HG02678 (cell line): ENCODE data around the gene OR12D1.

Source experiments
- ATAC-seq: cut with Tn5 transposase; IDR thresholded peaks from one replicate; pipeline ENCODE4 v1.9.1; 2021; ENCODE audit warnings: mild to moderate bottlenecking, moderate library complexity; ENCODE audit not compliant: unreplicated experiment

OR12D1 gene

DNA sequence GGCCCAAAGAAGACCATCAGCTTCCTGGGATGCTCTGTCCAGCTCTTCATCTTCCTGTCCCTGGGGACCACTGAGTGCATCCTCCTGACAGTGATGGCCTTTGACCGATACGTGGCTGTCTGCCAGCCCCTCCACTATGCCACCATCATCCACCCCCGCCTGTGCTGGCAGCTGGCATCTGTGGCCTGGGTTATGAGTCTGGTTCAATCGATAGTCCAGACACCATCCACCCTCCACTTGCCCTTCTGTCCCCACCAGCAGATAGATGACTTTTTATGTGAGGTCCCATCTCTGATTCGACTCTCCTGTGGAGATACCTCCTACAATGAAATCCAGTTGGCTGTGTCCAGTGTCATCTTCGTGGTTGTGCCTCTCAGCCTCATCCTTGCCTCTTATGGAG, 47.3 kb downstream of the OR12D1 start:
- no peak for ATAC-seq

DNA sequence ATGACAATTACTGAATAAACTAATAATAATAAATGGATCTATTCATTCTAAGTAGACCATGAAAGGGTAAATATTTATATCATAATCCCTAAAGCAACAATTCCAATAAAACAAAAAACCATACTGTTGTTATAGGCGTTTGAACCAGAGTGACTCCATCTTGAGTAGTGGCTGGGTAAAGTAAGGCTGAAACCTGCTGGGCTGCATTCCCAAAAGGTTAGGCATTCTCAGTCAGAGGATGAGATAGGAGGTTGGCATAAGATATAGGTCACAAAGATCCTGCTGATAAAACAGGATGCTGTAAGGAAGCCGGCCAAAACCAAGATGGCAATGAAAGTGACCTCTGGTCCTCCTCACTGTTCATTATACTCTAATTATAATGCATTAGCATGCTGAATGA, 50.6 kb downstream of the OR12D1 start:
- no peak for ATAC-seq

DNA sequence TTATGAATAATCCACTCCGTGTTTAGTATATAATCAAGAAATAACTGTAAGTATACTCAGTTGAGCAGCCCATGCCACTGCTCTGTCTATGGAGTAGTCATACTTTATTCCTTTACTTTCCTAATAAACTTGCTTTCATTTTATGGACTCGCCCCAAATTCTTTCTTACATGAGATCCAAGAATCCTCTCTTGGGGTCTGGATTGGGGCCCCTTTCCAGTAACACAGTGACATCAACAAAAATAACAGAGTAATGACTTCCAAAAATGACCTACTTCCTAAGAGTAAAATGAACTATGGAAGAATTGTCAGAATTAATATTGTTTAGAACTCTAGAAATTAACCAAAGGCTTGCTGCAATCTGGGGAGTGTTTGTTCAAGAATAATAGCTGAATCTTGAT, 51.1 kb downstream of the OR12D1 start:
- no peak for ATAC-seq

DNA sequence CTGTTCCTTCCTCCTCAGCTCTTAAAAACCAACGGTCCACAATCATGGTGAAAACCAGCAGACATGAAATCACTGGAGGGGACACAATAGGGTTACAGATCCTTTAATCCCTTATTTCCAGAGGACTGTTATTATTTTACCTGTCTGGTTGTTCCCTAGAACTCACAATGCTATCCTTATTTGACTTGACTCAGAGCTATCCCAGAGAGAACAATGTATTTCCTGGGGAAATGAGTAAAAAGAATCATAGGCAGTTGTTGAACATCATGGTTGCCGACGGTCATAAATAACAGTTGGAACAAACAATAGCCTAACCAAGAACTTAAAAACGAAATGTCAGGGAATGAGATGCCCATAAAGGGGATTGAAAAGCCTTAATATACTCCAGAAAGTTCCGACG, 51.5 kb downstream of the OR12D1 start:
- ATAC-seq: no peak
